ENCODE data around the gene ATXN7L1.

Gene ATXN7L1

DNA sequence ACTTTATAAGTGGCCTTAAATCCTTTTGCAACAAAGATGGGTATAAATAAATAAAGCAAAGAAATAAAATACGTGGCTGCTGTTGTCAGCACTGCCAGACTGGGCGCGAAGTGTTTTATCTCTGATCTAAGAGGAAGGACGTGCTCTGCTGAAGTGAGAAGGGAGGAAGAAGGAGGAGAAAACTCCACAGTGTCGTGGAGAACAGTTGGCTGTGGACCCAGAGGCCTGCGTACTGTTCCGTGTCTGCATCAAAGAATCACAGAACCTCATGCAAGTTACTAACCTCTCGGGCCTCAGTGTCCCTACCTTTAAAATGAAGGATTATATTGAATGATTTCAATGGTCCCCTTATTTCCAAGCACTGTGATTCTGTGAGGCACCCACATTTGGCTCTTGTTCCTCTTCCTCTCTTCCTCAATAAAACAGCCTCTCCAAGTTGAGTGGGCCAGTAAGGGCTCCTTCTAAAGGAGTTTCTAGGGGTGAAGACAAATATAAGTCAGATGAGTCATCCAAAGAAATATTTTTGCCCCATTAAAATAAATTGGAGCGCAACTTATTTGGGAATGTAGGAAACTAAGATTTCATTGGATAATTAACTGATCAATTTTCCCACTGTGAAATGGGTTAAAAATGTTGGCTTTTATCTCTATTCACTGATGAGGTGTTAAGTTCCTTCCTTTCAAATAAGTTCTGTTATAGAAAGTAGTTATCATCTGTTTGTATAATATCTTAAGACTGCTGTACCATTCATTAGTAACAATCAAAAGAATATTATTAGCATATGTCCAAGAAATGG lies 168.2 kb downstream of the ATXN7L1 start:
- no peak for TF ChIP-seq GATA3 (IDR thresholded peaks at IDR 0.05; ENCODE audit: low read depth, low read length)
- no peak for TF ChIP-seq GATA2 (IDR thresholded peaks at IDR 0.05; ENCODE audit: low read depth, low read length)

DNA sequence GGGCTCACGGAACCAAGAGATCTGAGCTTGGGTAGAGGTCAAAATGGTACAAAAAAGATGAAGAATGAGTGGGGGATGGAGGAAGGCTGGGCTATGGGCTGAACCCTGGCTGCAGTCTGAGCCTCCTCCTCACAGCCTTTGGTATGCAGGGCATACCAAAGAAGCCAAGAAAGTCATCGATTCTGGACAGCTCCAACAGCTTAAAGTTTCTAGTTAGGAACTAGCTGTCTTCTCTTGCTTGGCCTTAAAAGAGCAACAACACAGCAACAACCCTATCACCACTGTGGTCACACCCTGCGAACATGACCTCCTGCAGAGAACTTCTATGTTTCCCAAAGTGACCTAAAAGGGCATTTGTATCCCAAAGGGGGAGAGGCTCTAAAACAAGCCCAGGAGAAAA lies 169.0 kb downstream of the ATXN7L1 start:
- TF ChIP-seq GATA3 (IDR thresholded peaks at IDR 0.05; ENCODE audit: low read depth, low read length): no peak
- no peak for TF ChIP-seq GATA2 (IDR thresholded peaks at IDR 0.05; ENCODE audit: low read depth, low read length)

DNA sequence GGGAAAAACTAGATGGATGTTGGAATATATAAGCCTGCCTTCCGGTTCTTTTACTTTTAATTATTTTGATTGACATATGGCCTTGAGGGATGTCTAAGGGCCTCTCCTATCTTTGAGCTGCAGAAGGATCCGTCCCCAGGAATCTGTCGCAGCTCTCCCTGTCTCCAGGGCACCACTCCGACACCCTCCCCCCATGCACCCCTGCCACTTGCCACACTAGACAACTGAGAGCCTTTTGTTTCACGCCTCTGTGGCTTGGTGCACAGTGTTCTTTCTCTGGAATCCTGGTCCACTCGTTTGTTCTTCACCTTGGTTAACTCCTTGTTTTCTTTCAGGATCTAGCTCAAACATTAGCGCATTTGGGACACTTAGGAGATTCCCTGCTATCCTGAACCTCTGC lies 171.0 kb downstream of the ATXN7L1 start:
- TF ChIP-seq GATA2 (IDR thresholded peaks at IDR 0.05; ENCODE audit: low read depth, low read length) (no peak), GATA3 (IDR thresholded peaks at IDR 0.05; ENCODE audit: low read depth, low read length) (no peak)

DNA sequence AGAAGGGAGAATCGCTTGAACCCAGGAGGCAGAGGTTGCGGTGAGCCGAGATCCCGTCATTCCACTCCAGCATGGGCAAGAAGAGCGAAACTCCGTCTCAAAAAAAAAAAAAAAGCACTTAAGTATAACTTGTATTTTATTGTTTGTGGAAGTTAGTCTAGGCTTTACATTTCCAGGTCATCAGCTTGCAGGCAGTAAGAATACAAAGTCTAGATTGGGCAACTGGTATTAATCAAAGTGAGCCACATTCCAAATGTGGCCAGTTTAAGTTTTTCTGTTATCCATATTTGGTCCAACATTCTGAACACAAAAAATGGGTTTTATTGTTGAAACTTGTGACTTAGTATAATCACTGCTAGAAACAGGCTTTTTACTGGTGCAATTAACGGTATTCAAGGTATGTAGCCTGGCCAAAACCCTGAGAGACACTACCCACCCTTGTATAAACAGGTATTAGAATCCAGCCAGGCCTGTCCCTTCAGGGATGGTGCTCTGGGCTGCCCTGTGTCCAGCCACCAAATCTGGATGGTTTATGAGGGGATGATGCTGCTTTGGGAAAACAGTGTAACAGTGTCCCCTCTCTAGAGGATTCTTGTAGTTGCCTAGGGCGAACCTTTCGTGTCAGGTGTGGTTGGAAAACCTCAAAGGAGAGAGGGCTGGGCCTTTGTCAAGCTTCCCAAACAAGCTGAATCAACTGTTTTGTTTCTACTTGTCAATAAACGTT lies 173.0 kb downstream of the ATXN7L1 start:
- TF ChIP-seq GATA3 (IDR thresholded peaks at IDR 0.05; ENCODE audit: low read depth, low read length) (no peak), GATA2 (IDR thresholded peaks at IDR 0.05; ENCODE audit: low read depth, low read length) (no peak)

DNA sequence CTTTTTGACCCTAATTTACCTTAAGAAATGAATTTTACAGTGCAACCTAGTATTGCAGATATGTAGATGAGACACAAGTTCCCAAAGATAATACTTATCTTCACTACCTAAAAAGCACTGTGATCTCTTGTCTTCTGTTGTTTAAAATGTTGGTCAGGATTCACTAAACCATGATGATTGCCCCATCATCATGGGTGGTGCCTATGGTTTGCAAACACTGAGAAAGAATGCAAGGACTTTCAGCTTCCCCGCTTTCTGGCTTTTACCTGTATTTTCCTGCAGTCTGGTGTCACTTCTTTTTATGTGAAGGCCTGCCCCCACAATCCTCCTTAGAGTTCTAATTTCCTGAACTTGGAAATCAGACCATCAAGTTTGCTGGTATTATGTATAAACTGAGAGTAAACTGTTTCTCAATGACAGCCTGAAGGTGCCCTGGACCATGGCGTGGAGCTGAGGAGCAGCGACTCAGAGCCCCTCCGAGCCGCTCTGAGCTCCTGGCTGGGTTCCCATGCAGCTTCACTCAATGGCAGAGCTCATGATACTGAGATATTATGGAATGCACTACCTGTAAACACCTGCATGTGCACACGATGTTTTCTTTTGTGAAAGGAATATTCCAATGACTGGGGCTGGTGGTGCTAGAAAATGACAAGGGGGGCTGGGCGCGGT lies 176.7 kb downstream of the ATXN7L1 start:
- TF ChIP-seq GATA2 (IDR thresholded peaks at IDR 0.05; ENCODE audit: low read depth, low read length) (no peak), GATA3 (IDR thresholded peaks at IDR 0.05; ENCODE audit: low read depth, low read length) (no peak)

DNA sequence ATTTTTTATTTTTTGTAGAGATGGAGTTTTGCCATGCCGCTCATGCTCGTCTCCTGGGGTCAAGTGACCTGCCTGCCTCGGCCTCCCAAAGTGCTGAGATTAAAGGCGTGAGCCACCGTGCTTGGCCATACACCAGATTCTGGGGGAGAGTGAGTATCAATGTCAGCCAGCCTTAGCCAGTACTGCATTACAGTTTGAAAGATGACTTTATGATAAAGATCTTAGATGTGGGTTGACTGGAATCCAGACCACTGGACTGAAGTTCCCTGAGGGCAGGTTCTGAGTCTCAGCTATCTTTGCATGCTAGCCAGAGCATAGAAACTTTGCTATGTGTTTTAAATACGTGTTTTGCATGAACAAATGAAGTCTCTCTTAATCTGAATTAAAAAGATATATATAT lies 177.9 kb downstream of the ATXN7L1 start:
- TF ChIP-seq GATA3 (IDR thresholded peaks at IDR 0.05; ENCODE audit: low read depth, low read length) (no peak), GATA2 (IDR thresholded peaks at IDR 0.05; ENCODE audit: low read depth, low read length) (no peak)

DNA sequence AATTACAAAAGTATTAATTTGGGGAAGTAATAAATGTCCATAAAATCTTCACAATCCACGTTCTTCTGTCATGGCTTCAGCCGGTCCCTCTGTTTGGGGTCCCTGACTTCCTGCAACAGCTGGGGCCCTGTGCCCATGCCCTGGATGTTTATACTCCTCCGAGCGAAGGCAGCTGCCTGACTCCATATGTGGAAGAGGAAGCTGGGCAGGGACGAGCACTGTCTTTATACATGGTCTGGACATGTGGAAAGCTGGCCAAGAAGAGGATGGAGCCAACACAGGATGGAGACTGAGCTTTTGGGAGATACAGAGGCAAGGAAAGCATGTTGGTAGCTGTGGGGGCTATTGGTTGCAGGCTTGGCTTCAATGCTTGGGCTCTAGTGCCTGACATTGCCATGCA lies 178.6 kb downstream of the ATXN7L1 start:
- TF ChIP-seq GATA3 (IDR thresholded peaks at IDR 0.05; ENCODE audit: low read depth, low read length): no peak
- no peak for TF ChIP-seq GATA2 (IDR thresholded peaks at IDR 0.05; ENCODE audit: low read depth, low read length)

DNA sequence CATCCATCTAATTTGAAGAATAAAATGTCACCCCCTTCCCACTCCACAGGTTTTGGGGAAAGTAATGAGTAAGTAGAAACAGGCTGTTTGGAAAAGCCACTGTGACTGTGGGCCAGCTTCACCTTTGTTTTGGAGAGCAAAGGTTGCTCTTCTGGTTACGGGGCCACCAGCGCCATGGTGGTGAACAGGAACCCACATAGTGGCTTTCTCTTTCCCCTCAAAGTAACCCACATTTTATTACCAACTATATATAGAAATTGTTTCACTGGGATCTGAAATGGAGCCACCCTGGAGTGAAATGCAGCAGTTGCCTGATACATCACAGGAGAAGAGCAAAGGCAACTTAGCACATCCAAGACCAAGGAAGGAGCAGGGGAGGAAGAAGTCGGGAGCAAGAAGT lies 182.8 kb downstream of the ATXN7L1 start:
- TF ChIP-seq GATA2 (IDR thresholded peaks at IDR 0.05; ENCODE audit: low read depth, low read length): no peak
- TF ChIP-seq GATA3 (IDR thresholded peaks at IDR 0.05; ENCODE audit: low read depth, low read length): no peak

DNA sequence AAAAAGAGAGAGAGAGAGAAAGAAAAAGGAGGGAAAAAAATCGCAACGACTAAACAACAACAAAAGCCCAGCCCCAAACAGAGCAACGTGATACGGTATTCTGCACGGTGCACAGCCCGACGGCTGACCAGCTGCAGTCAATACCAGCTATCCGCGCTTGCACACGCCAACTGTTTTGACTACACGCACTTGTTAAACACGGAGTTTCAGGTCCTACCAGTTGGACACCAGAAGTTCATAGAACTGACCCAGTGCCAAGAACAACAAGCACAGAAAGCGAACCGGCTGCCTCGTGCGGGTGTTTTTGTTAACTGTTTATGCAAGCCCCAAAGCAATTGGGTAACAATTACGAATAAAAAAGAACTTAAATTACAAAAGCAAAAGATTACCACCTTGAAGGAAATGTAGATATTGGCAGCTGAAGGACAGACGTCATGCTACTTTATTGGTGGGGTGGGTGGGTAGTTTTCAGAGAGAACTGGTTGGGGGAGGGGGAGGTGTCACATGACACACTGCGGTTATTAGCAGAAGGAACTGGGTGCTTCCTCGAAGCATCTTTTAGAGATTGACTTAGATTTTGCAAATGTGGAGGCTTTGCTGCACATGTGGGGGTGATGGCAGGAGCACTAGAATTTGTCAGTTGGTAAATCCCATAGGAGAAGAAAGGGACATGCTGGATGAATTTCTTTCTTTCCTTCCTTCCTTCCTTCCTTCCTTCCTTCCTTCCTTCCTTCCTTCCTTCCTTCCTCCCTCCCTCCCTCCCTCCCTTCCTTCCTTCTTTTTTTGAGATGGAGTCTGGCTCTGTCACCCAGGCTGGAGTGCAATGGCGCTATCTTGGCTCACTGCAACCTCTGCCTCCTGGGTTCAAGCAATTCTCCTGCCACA lies 184.5 kb downstream of the ATXN7L1 start:
- TF ChIP-seq GATA3 (IDR thresholded peaks at IDR 0.05; ENCODE audit: low read depth, low read length) (no peak), GATA2 (IDR thresholded peaks at IDR 0.05; ENCODE audit: low read depth, low read length) (no peak)

DNA sequence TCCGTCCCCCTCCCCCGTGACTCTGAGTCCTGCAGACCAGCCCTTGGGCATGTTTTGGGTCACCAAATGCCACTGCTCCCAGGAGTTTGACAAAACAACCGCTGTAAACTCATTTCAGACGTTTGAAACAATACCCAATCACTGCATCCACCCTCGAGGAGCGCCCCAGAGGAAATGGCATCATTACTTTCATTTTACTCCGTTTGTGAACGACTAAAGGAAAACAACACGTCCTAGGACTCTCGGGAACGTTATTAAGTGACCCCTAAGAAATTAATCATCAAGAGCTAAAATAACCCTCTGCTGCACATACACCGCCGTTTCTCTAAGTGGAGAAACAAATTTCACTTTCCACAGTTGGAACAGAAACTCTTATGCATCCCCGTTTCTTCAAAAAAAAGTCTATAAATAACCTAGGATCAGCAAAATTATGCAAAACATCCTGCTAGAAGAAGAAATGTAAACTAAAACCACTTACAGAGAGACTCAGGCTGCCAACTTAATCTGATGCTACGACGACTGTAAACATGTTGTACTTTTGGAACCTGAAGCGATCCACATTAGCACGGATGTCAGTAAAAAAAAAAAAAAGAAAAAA lies 185.2 kb downstream of the ATXN7L1 start:
- TF ChIP-seq GATA3 (IDR thresholded peaks at IDR 0.05; ENCODE audit: low read depth, low read length) (no peak), GATA2 (IDR thresholded peaks at IDR 0.05; ENCODE audit: low read depth, low read length) (no peak)

DNA sequence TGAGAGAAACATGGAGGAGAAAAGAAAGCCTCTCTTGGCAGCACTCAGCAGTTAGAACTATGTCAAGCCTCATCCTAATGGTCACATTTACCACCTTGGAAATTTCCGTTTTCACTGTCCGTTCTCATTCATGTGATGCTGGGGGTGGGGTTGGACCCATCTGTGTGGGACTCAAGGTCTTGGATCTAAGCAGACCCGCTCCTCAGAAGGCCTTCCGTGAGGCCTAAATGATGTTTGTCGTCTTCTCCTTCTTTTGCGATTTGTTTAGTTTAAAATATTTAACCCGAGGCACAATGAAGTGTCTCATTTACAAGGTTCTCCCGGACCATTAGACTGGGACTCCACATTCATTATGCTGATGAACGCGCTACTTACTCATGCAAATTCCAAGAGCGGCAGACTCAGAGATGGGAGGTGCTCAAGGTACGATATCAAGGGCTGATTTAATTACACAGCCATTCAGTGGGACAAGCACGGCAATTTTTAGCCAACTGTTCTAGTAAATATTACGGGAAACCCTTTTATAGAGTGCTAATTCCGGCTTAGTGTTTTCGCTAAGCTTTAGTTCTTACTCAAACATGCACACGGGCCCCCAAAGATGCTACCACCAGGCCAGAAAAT lies 186.0 kb downstream of the ATXN7L1 start:
- no peak for TF ChIP-seq GATA2 (IDR thresholded peaks at IDR 0.05; ENCODE audit: low read depth, low read length)
- TF ChIP-seq GATA3 (IDR thresholded peaks at IDR 0.05; ENCODE audit: low read depth, low read length): no peak

DNA sequence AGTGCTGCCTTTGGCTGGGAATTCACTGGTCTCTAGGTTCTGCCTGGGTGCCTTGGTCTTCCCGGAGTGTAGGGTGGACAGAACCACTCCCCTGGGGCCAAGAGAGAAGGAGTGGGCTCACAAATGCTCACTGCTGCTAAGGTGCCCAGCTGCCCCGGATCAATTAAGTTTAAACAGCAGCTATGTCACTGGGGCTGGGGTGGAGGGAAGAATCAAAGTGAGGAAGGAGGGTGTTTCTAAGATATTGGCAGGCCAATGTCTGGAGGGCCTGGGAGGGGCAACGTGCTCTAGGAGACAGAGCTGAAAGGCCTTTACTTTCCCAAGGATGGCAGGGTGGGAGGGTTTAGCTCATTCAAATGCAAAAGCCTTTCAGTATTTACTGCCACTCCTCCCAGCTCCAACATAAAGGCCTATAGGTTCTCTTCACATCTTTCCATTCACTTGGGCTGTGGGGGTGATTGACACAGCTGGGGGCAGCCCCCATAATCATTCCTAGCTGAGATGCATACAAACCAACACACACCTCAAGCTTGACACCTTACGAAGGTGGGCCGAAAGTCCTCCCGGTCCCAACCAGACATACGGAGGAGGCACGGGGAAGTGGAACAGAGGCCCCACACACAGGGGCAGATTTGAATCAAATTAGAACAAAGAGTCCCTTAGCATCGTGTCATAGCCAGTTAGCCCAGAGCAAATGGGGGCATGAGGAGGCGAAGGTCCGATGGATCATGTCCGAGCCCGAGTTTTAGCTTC lies 187.2 kb downstream of the ATXN7L1 start:
- TF ChIP-seq GATA3 (IDR thresholded peaks at IDR 0.05; ENCODE audit: low read depth, low read length): no peak
- no peak for TF ChIP-seq GATA2 (IDR thresholded peaks at IDR 0.05; ENCODE audit: low read depth, low read length)

All from SH-SY5Y (cell line).